MM.1S (cell line): ENCODE measurements around the gene AVP.

Experiments used
- DNase-seq: peaks from one replicate; pipeline ENCODE4 v3.0.0-alpha.2; 2015
- H2AFZ ChIP-seq: fragments of 300-600 bp; sonication (generic); 2 replicates; pipeline ENCODE4 v1.6.0; 2016; ENCODE audit warnings: antibody characterized with exemption, low read length
- H3F3A ChIP-seq: fragments of 300-600 bp; sonication (generic); 2 replicates; pipeline ENCODE4 v1.6.1; 2016; ENCODE audit warnings: mild to moderate bottlenecking, antibody characterized with exemption, low read length, moderate library complexity, mixed read lengths; ENCODE audit not compliant: insufficient read depth
- H3K27ac ChIP-seq: fragments of 300-600 bp; sonication (generic); 2 replicates; pipeline ENCODE4 v1.5.1; 2016; ENCODE audit warnings: mild to moderate bottlenecking, low read length
- H3K27me3 ChIP-seq: fragments of 300-600 bp; sonication (generic); replicated peaks from 2 replicates; pipeline ENCODE4 v1.6.0; 2016; ENCODE audit warnings: low read length; ENCODE audit not compliant: insufficient read depth
- H3K36me3 ChIP-seq: fragments of 300-600 bp; sonication (generic); replicated peaks from 2 replicates; pipeline ENCODE4 v1.6.1; 2016; ENCODE audit warnings: mild to moderate bottlenecking, low read length, mixed read lengths; ENCODE audit not compliant: insufficient read depth
- H3K4me1 ChIP-seq: fragments of 300-600 bp; sonication (generic); 2 replicates; pipeline ENCODE4 v1.6.1; 2016; ENCODE audit warnings: low read length, mixed read lengths
- H3K4me2 ChIP-seq: fragments of 300-600 bp; sonication (generic); 2 replicates; pipeline ENCODE4 v1.6.0; 2016; ENCODE audit warnings: low read depth, low read length
- H3K4me3 ChIP-seq: fragments of 300-600 bp; sonication (generic); 2 replicates; pipeline ENCODE4 v1.5.1; 2016; ENCODE audit warnings: low read length, mixed read lengths
- H3K79me2 ChIP-seq: fragments of 300-600 bp; sonication (generic); 2 replicates; pipeline ENCODE4 v1.6.1; 2016; ENCODE audit warnings: mixed run types, low read length, mixed read lengths
- H3K9ac ChIP-seq: fragments of 300-600 bp; sonication (generic); 2 replicates; pipeline ENCODE4 v1.6.1; 2016; ENCODE audit warnings: low read length, mixed read lengths
- H3K9me2 ChIP-seq: fragments of 300-600 bp; sonication (generic); replicated peaks from 2 replicates; pipeline ENCODE4 v1.6.1; 2016; ENCODE audit warnings: mild to moderate bottlenecking, low read length, mixed read lengths; ENCODE audit not compliant: insufficient read depth
- H3K9me3 ChIP-seq: fragments of 300-600 bp; sonication (generic); replicated peaks from 2 replicates; pipeline ENCODE4 v1.6.1; 2016; ENCODE audit warnings: mild to moderate bottlenecking, low read length, mixed read lengths; ENCODE audit not compliant: insufficient read depth
- H4K20me1 ChIP-seq: fragments of 300-600 bp; sonication (generic); 2 replicates; pipeline ENCODE4 v1.6.1; 2016; ENCODE audit warnings: mild to moderate bottlenecking, low read length, moderate library complexity, mixed read lengths; ENCODE audit not compliant: insufficient read depth
- CTCF ChIP-seq: fragments of 300-600 bp; sonication (generic); IDR thresholded peaks from 2 replicates; pipeline ENCODE4 v1.5.1; 2016; ENCODE audit warnings: antibody characterized with exemption, low read length, mixed read lengths
- EZH2 ChIP-seq: fragments of 300-600 bp; sonication (generic); optimal IDR thresholded peaks from 2 replicates; pipeline ENCODE3; 2017; ENCODE audit warnings: low read depth, mild to moderate bottlenecking, antibody characterized with exemption, low read length, mixed read lengths
- EZH2phosphoT487 ChIP-seq: fragments of 300-600 bp; sonication (generic); IDR thresholded peaks from 2 replicates; pipeline ENCODE4 v1.6.1; 2018; ENCODE audit warnings: antibody characterized with exemption, low read length

The AVP gene

DNA sequence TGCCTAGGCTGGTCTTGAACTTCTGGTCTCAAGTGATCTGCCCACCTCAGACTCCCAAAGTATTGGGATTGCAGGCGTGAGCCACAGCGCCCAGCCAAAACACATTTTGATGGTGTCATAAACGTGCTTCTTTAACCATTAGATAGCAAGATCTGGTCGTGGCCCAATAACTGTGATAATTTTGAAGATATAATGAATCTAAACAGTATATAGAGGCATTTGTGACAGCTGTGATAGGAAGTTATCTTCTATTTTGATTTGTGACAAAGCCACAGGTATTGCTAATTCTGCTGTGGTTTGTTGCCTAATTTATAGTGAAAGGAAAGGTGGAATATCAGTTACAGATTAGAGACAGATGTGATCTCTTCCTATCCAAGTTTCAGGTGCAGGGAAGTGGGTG is 13.8 kb downstream of the AVP start:
- TF ChIP-seq EZH2 (no peak), CTCF (no peak), EZH2phosphoT487 (no peak)
- DNase-seq, result no peak
- H3K27ac ChIP-seq, result no peak overlapping the region
- no peak overlapping the region for H3K9ac ChIP-seq
- H3K4me3 ChIP-seq, result no peak overlapping the region
- H3K4me1 ChIP-seq, result peaks cover 9% of the 10 kb centered on the region; the same call in 1 of the 2 replicates
- no peak overlapping the region for H2AFZ ChIP-seq
- H3K9me3 ChIP-seq, result no peaks in the 10 kb centered on the region
- H3F3A ChIP-seq, result no peaks in the 10 kb centered on the region
- no peaks in the 10 kb centered on the region for H3K9me2 ChIP-seq
- no peaks in the 10 kb centered on the region for H4K20me1 ChIP-seq
- no peaks in the 10 kb centered on the region for H3K79me2 ChIP-seq
- H3K27me3 ChIP-seq, result no peaks in the 10 kb centered on the region
- no peak overlapping the region for H3K4me2 ChIP-seq
- H3K36me3 ChIP-seq, result no peaks in the 10 kb centered on the region

DNA sequence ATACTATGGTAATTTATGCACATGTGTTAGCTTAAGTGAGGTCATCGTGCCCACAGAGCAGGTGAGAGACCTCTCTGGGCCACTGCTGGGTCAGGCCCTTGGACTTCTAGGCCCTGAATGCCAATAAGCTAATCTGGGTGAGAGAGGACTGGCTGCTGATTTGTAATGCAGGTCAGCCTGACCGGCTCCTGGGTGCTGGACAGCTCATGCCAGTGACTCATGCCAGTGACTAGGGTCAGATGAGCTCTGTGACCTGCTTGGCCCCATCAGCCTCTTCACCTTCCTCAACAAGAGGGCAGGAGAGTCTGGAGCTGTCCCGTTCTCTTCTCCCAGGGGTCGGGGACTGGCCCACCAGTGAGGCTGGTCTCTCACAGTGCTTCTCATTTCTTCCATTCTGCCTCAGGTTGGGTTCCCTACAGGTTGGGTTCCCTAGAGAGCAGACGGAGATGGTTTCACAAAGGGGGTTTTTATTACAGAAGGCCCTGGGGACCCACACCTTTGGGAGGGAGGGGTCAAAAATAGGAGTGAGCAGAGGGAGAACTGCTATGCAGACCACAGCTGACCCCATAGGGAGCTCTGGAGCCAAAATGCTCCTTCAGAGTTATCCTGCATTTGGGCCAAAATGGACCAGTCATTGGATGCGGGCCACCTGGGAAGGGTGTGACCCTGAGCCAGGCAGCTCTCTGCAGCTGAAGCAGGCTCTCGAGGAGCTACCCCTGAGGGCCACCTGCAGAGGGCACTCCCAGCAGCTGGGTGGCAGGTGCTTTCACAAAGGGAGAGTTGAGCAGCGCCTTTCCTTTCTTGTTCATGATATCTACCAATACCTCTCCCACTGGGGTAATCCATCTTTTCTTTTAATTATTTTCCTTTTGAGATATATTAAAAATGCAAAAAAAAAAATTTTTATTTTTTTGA is 15.3 kb downstream of the AVP start:
- DNase-seq, result peak; percentile 28

GRCh38 chr20:3068075-3068474 is 16.4 kb downstream of the AVP start:
- no peaks in the 10 kb centered on the region for H3K4me1 ChIP-seq
- no peak overlapping the region for H2AFZ ChIP-seq
- H4K20me1 ChIP-seq, result no peaks in the 10 kb centered on the region
- TF ChIP-seq CTCF, result no peak
- TF ChIP-seq EZH2, result no peak
- no peak for TF ChIP-seq EZH2phosphoT487
- H3K4me3 ChIP-seq, result no peak overlapping the region
- no peak overlapping the region for H3K27ac ChIP-seq
- H3K27me3 ChIP-seq, result no peaks in the 10 kb centered on the region
- no peak overlapping the region for H3K4me2 ChIP-seq
- no peaks in the 10 kb centered on the region for H3F3A ChIP-seq
- H3K79me2 ChIP-seq, result no peaks in the 10 kb centered on the region
- no peaks in the 10 kb centered on the region for H3K9me3 ChIP-seq
- DNase-seq, result no peak
- H3K9ac ChIP-seq, result no peak overlapping the region
- no peaks in the 10 kb centered on the region for H3K36me3 ChIP-seq
- H3K9me2 ChIP-seq, result no peaks in the 10 kb centered on the region

More for the DNA sequence above, 15.3 kb downstream of the AVP start:
- no peaks in the 10 kb centered on the region for H3K79me2 ChIP-seq
- no peaks in the 10 kb centered on the region for H3K9me3 ChIP-seq
- no peak overlapping the region for H3K9ac ChIP-seq
- no peaks in the 10 kb centered on the region for H3K9me2 ChIP-seq
- H3F3A ChIP-seq, result no peaks in the 10 kb centered on the region
- no peak overlapping the region for H2AFZ ChIP-seq
- H3K4me2 ChIP-seq, result no peak overlapping the region
- H4K20me1 ChIP-seq, result no peaks in the 10 kb centered on the region
- no peaks in the 10 kb centered on the region for H3K27me3 ChIP-seq
- H3K4me1 ChIP-seq, result no peaks in the 10 kb centered on the region
- TF ChIP-seq CTCF (peak; percentile 24), EZH2phosphoT487 (no peak), EZH2 (no peak)
- H3K36me3 ChIP-seq, result no peaks in the 10 kb centered on the region
- H3K4me3 ChIP-seq, result no peak overlapping the region
- no peak overlapping the region for H3K27ac ChIP-seq
